ENCODE measurements around the gene RIPOR3. TPM values are rescaled to one million over a fixed set of nuclear protein-coding genes. Genes with fewer than 3 reads are reported as not detected.
A peak's percentile ranks its signal among the peaks of the same experiment; 100 is the strongest.
"Not testable (repeated sequence)": the region's sequence is repeated elsewhere in the genome, so short reads cannot be mapped to it uniquely, and the experiment has no call there.

Gene RIPOR3
- total RNA-seq, 2 donors from 2014 or later = not detected

- H3K36me3 Mint-ChIP-seq = peaks cover 9% of the 10 kb centered on the region
- H3K4me1 Mint-ChIP-seq (ENCODE audit: low read depth in 2 of 2) = peaks cover 35 to 49% of the 10 kb centered on the region in 2 donors
- no peaks in the 10 kb centered on the region for H3K27me3 Mint-ChIP-seq
- no peak for ATAC-seq
- peak overlapping the region; percentile 21 to 86 for H3K27ac Mint-ChIP-seq
- DNase-seq (ENCODE audit: low spot score) = no peak
- H3K9me3 Mint-ChIP-seq = no peaks in the 10 kb centered on the region
- H3K4me3 Mint-ChIP-seq = no peak overlapping the region
Measured at GRCh38 chr20:50574586-50574985, 116.8 kb downstream of the RIPOR3 start.

- Mint-ChIP-seq H3K27ac (peak overlapping the region; percentile 21 to 86), H3K9me3 (no peaks in the 10 kb centered on the region), H3K27me3 (no peaks in the 10 kb centered on the region), H3K36me3 (peaks cover 9% of the 10 kb centered on the region), H3K4me1 (ENCODE audit: low read depth in 2 of 2) (peaks cover 40 to 54% of the 10 kb centered on the region in 2 donors), H3K4me3 (no peak overlapping the region)
- no peak for ATAC-seq
- no peak for DNase-seq (ENCODE audit: low spot score)
Measured at GRCh38 chr20:50574108-50574507, 117.2 kb downstream of the RIPOR3 start.

- Mint-ChIP-seq H3K4me1 (ENCODE audit: low read depth in 2 of 2) (peaks cover 50 to 63% of the 10 kb centered on the region in 2 donors), H3K36me3 (peaks cover 16% of the 10 kb centered on the region), H3K9me3 (no peaks in the 10 kb centered on the region), H3K27me3 (no peaks in the 10 kb centered on the region), H3K4me3 (no peak overlapping the region), H3K27ac (peak overlapping the region; percentile 61 to 86)
- DNase-seq (ENCODE audit: low spot score) (no peak), ATAC-seq (no peak)
Measured at GRCh38 chr20:50572938-50573777, 118.2 kb downstream of the RIPOR3 start.

GRCh38 chr20:50571466-50571865 lies 119.9 kb downstream of the RIPOR3 start:
- peak overlapping the region; percentile 17 for H3K4me3 Mint-ChIP-seq
- peaks cover 66 to 76% of the 10 kb centered on the region in 2 donors for H3K4me1 Mint-ChIP-seq (ENCODE audit: low read depth in 2 of 2)
- H3K9me3 Mint-ChIP-seq = no peaks in the 10 kb centered on the region
- no peak for DNase-seq (ENCODE audit: low spot score)
- H3K27me3 Mint-ChIP-seq = no peaks in the 10 kb centered on the region
- ATAC-seq = no peak
- peak overlapping the region; percentile 61 to 86 for H3K27ac Mint-ChIP-seq
- peaks cover 30% of the 10 kb centered on the region for H3K36me3 Mint-ChIP-seq

- Mint-ChIP-seq H3K36me3 (peaks cover 28% of the 10 kb centered on the region), H3K4me3 (peak overlapping the region; percentile 44), H3K27ac (peak overlapping the region; percentile 78 to 86), H3K9me3 (no peaks in the 10 kb centered on the region), H3K27me3 (no peaks in the 10 kb centered on the region), H3K4me1 (ENCODE audit: low read depth in 2 of 2) (peaks cover 70 to 76% of the 10 kb centered on the region in 2 donors)
- DNase-seq (ENCODE audit: low spot score) = no peak
- peak; percentile 86 to 88 for ATAC-seq
Measured at GRCh38 chr20:50569864-50570836, 121.2 kb downstream of the RIPOR3 start.

- peak overlapping the region; percentile 44 for H3K4me3 Mint-ChIP-seq
- peaks cover 77 to 78% of the 10 kb centered on the region in 2 donors for H3K4me1 Mint-ChIP-seq (ENCODE audit: low read depth in 2 of 2)
- peaks cover 35% of the 10 kb centered on the region for H3K36me3 Mint-ChIP-seq
- DNase-seq (ENCODE audit: low spot score); H3K9me3 Mint-ChIP-seq; H3K27me3 Mint-ChIP-seq: not testable (repeated sequence)
- peak; percentile 15 to 46 for ATAC-seq
- peak overlapping the region; percentile 78 to 86 for H3K27ac Mint-ChIP-seq
Measured at GRCh38 chr20:50569487-50569863, 121.9 kb downstream of the RIPOR3 start.

- no peaks in the 10 kb centered on the region for H3K27me3 Mint-ChIP-seq
- H3K27ac Mint-ChIP-seq = peak overlapping the region in 1 of 2 donors; percentile 86
- peaks cover 75 to 82% of the 10 kb centered on the region in 2 donors for H3K4me1 Mint-ChIP-seq (ENCODE audit: low read depth in 2 of 2)
- ATAC-seq = no peak
- DNase-seq (ENCODE audit: low spot score) = no peak
- peak overlapping the region; percentile 61 for H3K4me3 Mint-ChIP-seq
- H3K36me3 Mint-ChIP-seq = peaks cover 35% of the 10 kb centered on the region
- H3K9me3 Mint-ChIP-seq = no peaks in the 10 kb centered on the region
Measured at GRCh38 chr20:50568549-50568942, 122.8 kb downstream of the RIPOR3 start.

- H3K4me1 Mint-ChIP-seq (ENCODE audit: low read depth in 2 of 2) = peaks cover 76 to 82% of the 10 kb centered on the region in 2 donors
- peak overlapping the region; percentile 51 to 72 for H3K27ac Mint-ChIP-seq
- DNase-seq (ENCODE audit: low spot score) (no peak), ATAC-seq (peak in 1 of 2 donors; percentile 11)
- H3K36me3 Mint-ChIP-seq = peaks cover 41% of the 10 kb centered on the region
- no peaks in the 10 kb centered on the region for H3K27me3 Mint-ChIP-seq
- H3K4me3 Mint-ChIP-seq = peak overlapping the region; percentile 46
- H3K9me3 Mint-ChIP-seq = no peaks in the 10 kb centered on the region
Measured at GRCh38 chr20:50567860-50568548, 123.3 kb downstream of the RIPOR3 start.

GRCh38 chr20:50565871-50566270 lies 125.5 kb downstream of the RIPOR3 start:
- no peaks in the 10 kb centered on the region for H3K27me3 Mint-ChIP-seq
- H3K9me3 Mint-ChIP-seq = no peaks in the 10 kb centered on the region
- H3K4me3 Mint-ChIP-seq = no peak overlapping the region
- peaks cover 72 to 86% of the 10 kb centered on the region in 2 donors for H3K4me1 Mint-ChIP-seq (ENCODE audit: low read depth in 2 of 2)
- H3K27ac Mint-ChIP-seq = peak overlapping the region; percentile 35 to 79
- no peak for ATAC-seq
- no peak for DNase-seq (ENCODE audit: low spot score)
- H3K36me3 Mint-ChIP-seq = peaks cover 50% of the 10 kb centered on the region

GRCh38 chr20:50565383-50565782 lies 126.0 kb downstream of the RIPOR3 start:
- no peak for ATAC-seq
- H3K27ac Mint-ChIP-seq = peak overlapping the region; percentile 35 to 79
- no peak overlapping the region for H3K4me3 Mint-ChIP-seq
- no peak for DNase-seq (ENCODE audit: low spot score)
- no peaks in the 10 kb centered on the region for H3K27me3 Mint-ChIP-seq
- H3K9me3 Mint-ChIP-seq = no peaks in the 10 kb centered on the region
- peaks cover 50% of the 10 kb centered on the region for H3K36me3 Mint-ChIP-seq
- peaks cover 69 to 83% of the 10 kb centered on the region in 2 donors for H3K4me1 Mint-ChIP-seq (ENCODE audit: low read depth in 2 of 2)

- Mint-ChIP-seq H3K9me3 (no peaks in the 10 kb centered on the region), H3K36me3 (peaks cover 53% of the 10 kb centered on the region), H3K4me1 (ENCODE audit: low read depth in 2 of 2) (peaks cover 63 to 78% of the 10 kb centered on the region in 2 donors), H3K4me3 (peak overlapping the region; percentile 56), H3K27me3 (no peaks in the 10 kb centered on the region), H3K27ac (peak overlapping the region; percentile 93 to 96)
- ATAC-seq (no peak), DNase-seq (ENCODE audit: low spot score) (no peak)
Measured at GRCh38 chr20:50563133-50563944, 128.0 kb downstream of the RIPOR3 start.

- Mint-ChIP-seq H3K27me3 (no peaks in the 10 kb centered on the region), H3K27ac (peak overlapping the region; percentile 93 to 96), H3K9me3 (no peaks in the 10 kb centered on the region), H3K36me3 (peaks cover 43% of the 10 kb centered on the region), H3K4me3 (peak overlapping the region; percentile 83), H3K4me1 (ENCODE audit: low read depth in 2 of 2) (peaks cover 58 to 73% of the 10 kb centered on the region in 2 donors)
- ATAC-seq = peak; percentile 47
- DNase-seq (ENCODE audit: low spot score) = no peak
Measured at GRCh38 chr20:50562262-50562701, 129.1 kb downstream of the RIPOR3 start.

Measured in natural killer cell treated with Interleukin-12 subunit alpha and Interleukin-12 subunit beta and Interleukin-15 and Interleukin-18, amount 100 ng/mL, for 72 hours (primary cell).